Skin of body (tissue), 2 donors: ENCODE results near the gene CTNNAL1. TPM values are rescaled to one million over a fixed set of nuclear protein-coding genes. Genes with fewer than 3 reads are reported as not detected.
"Not testable (repeated sequence)": the region's sequence is repeated elsewhere in the genome, so short reads cannot be mapped to it uniquely, and the experiment has no call there.

ENCODE experiments used
- DNase-seq: peaks from one replicate; lab custom pipeline; 2025; lab: John Stamatoyannopoulos, UW
- total RNA-seq: library from RNA; depleted of rRNA; stranded (reverse); fragments of >200 nt; gene quantifications from one replicate; pipeline ENCODE4 v1.2.3, GENCODE V29; 2014

Gene CTNNAL1
- 29.0 TPM for total RNA-seq

GRCh38 chr9:109012876-109013678 is at the start of gene CTNNAL1:
Gene CTNNAL1, minus strand, starts transcription at chr9:109013499. Its CDS starts 57 bp downstream, at chr9:109013442.
- peak; percentile 88 for DNase-seq

GRCh38 chr9:109062543-109062942 is 49.2 kb upstream of the CTNNAL1 start:
- DNase-seq, result no peak

GRCh38 chr9:109060191-109060590 is 46.9 kb upstream of the CTNNAL1 start:
- DNase-seq, result no peak

GRCh38 chr9:109053121-109053520 is 39.8 kb upstream of the CTNNAL1 start:
- not testable (repeated sequence) for DNase-seq

GRCh38 chr9:109052416-109052815 is 39.1 kb upstream of the CTNNAL1 start:
- DNase-seq, result peak; percentile 31

GRCh38 chr9:109051733-109052132 is 38.4 kb upstream of the CTNNAL1 start:
- no peak for DNase-seq

- DNase-seq, result no peak
Observed at GRCh38 chr9:109050444-109050843, 37.1 kb upstream of the CTNNAL1 start.

GRCh38 chr9:109048822-109049221 is 35.5 kb upstream of the CTNNAL1 start:
- DNase-seq, result no peak

- no peak for DNase-seq
Observed at GRCh38 chr9:109047259-109047658, 34.0 kb upstream of the CTNNAL1 start.

- DNase-seq, result no peak
Observed at GRCh38 chr9:109046346-109046745, 33.0 kb upstream of the CTNNAL1 start.

- no peak for DNase-seq
Observed at GRCh38 chr9:109043578-109043977, 30.3 kb upstream of the CTNNAL1 start.

GRCh38 chr9:109040571-109040970 is 27.3 kb upstream of the CTNNAL1 start:
- no peak for DNase-seq

- no peak for DNase-seq
Observed at GRCh38 chr9:109039539-109039938, 26.2 kb upstream of the CTNNAL1 start.

- DNase-seq, result no peak
Observed at GRCh38 chr9:109037946-109038715, 24.8 kb upstream of the CTNNAL1 start.

- DNase-seq, result no peak
Observed at GRCh38 chr9:109036744-109037680, 23.7 kb upstream of the CTNNAL1 start.

- no peak for DNase-seq
Observed at GRCh38 chr9:109035684-109036423, 22.6 kb upstream of the CTNNAL1 start.

GRCh38 chr9:109033941-109034700 is 20.8 kb upstream of the CTNNAL1 start:
- DNase-seq, result no peak

GRCh38 chr9:109031241-109031640 is 17.9 kb upstream of the CTNNAL1 start:
- no peak for DNase-seq

GRCh38 chr9:109030426-109030825 is 17.1 kb upstream of the CTNNAL1 start:
- no peak for DNase-seq

GRCh38 chr9:109028457-109028856 is 15.2 kb upstream of the CTNNAL1 start:
- DNase-seq, result no peak
